Mesenchymal stem cell (in vitro differentiated cells and primary cell): Measurements from ENCODE around the gene MAGI3.

Experiments used
- DNase-seq: peaks from one replicate; pipeline ENCODE4 v3.0.0-alpha.2; 2013
- H2AFZ ChIP-seq: one replicate; pipeline ENCODE4 v1.6.1; 2013; ENCODE audit warnings: low read depth, mild to moderate bottlenecking, control low read depth, inconsistent platforms, low read length, moderate library complexity
- H2AK5ac ChIP-seq: 2 replicates; pipeline ENCODE4 v1.6.1; 2013; ENCODE audit warnings: low read length, moderate library complexity, mild to moderate bottlenecking, inconsistent platforms; ENCODE audit not compliant: severe bottlenecking
- H2BK120ac ChIP-seq: one replicate; pipeline ENCODE4 v1.6.1; 2013; ENCODE audit warnings: low read depth, mild to moderate bottlenecking, inconsistent platforms, low read length, moderate library complexity
- H2BK12ac ChIP-seq, 2 experiments: one replicate each; pipeline ENCODE4 v1.6.1; 2013; ENCODE audit warnings: inconsistent platforms in 2 of 2, low read length in 2 of 2, mild to moderate bottlenecking in 2 of 2, moderate library complexity in 2 of 2, control low read depth in 1 of 2
- H2BK15ac ChIP-seq: one replicate; pipeline ENCODE4 v1.6.1; 2013; ENCODE audit warnings: mild to moderate bottlenecking, low read depth, inconsistent platforms; ENCODE audit not compliant: poor library complexity, severe bottlenecking
- H2BK5ac ChIP-seq: 2 replicates; pipeline ENCODE4 v1.6.1; 2013; ENCODE audit warnings: low read depth, mild to moderate bottlenecking, low read length, control low read depth, inconsistent platforms; ENCODE audit not compliant: poor library complexity, severe bottlenecking
- H3K14ac ChIP-seq, 2 experiments: one replicate each; pipeline ENCODE4 v1.6.1; 2013; ENCODE audit warnings: inconsistent platforms in 2 of 2, low read length in 2 of 2, control low read depth in 1 of 2, mild to moderate bottlenecking in 1 of 2, moderate library complexity in 1 of 2
- H3K18ac ChIP-seq, 2 experiments: one replicate each; pipeline ENCODE4 v1.6.1; 2013; ENCODE audit warnings: inconsistent platforms in 2 of 2, low read length in 2 of 2, control low read depth in 1 of 2, low read depth in 1 of 2, mild to moderate bottlenecking in 1 of 2
- H3K23ac ChIP-seq, 2 experiments: one replicate each; pipeline ENCODE4 v1.6.1; 2013; ENCODE audit warnings: inconsistent platforms in 2 of 2, low read length in 2 of 2, mild to moderate bottlenecking in 2 of 2, moderate library complexity in 2 of 2, control low read depth in 1 of 2
- H3K27ac ChIP-seq: 2 replicates; pipeline ENCODE4 v1.5.1; 2013; ENCODE audit warnings: mild to moderate bottlenecking, moderate library complexity, low read length, control low read depth, inconsistent platforms; ENCODE audit not compliant: poor library complexity, severe bottlenecking
- H3K27me3 ChIP-seq, 2 experiments: 2 replicates each; pipeline versions ENCODE4 v1.6.1 to v1.7.0; 2013; ENCODE audit warnings: low read length in 2 of 2, mild to moderate bottlenecking in 2 of 2, moderate library complexity in 2 of 2, control low read depth in 1 of 2, inconsistent platforms in 1 of 2; ENCODE audit not compliant: control insufficient read depth in 1 of 2, insufficient read depth in 1 of 2
- H3K36me3 ChIP-seq, 2 experiments: 2 replicates each; pipeline versions ENCODE4 v1.6.1 to v1.7.0; 2013; ENCODE audit warnings: low read length in 2 of 2, control low read depth in 1 of 2, inconsistent platforms in 1 of 2, low read depth in 1 of 2, mild to moderate bottlenecking in 1 of 2; ENCODE audit not compliant: insufficient read depth in 2 of 2, control insufficient read depth in 1 of 2
- H3K4ac ChIP-seq, 2 experiments: one replicate each; pipeline ENCODE4 v1.6.1; 2013; ENCODE audit warnings: inconsistent platforms in 2 of 2, low read length in 2 of 2, mild to moderate bottlenecking in 2 of 2, moderate library complexity in 2 of 2, control low read depth in 1 of 2, low read depth in 1 of 2
- H3K4me1 ChIP-seq: 2 replicates; pipeline ENCODE4 v1.6.1; 2013; ENCODE audit warnings: low read depth, low read length, control low read depth; ENCODE audit not compliant: control insufficient read depth, insufficient read depth
- H3K4me2 ChIP-seq: 2 replicates; pipeline ENCODE4 v1.6.1; 2013; ENCODE audit warnings: low read length, mild to moderate bottlenecking, inconsistent platforms; ENCODE audit not compliant: poor library complexity, severe bottlenecking
- H3K4me3 ChIP-seq, 2 experiments: 2 replicates each; pipeline versions ENCODE4 v1.5.1 to v1.7.0; 2013; ENCODE audit warnings: low read length in 2 of 2, mild to moderate bottlenecking in 2 of 2, control low read depth in 1 of 2, low read depth in 1 of 2; ENCODE audit not compliant: insufficient read depth in 1 of 2
- H3K79me1 ChIP-seq: replicated peaks from 2 replicates; pipeline ENCODE4 v1.6.1; 2013; ENCODE audit warnings: mild to moderate bottlenecking, control low read depth, low read length, inconsistent platforms; ENCODE audit not compliant: poor library complexity, severe bottlenecking
- H3K9ac ChIP-seq: 2 replicates; pipeline ENCODE4 v1.7.0; 2013; ENCODE audit warnings: mild to moderate bottlenecking, low read length, moderate library complexity
- H3K9me3 ChIP-seq: 2 replicates; pipeline ENCODE4 v1.7.0; 2013; ENCODE audit warnings: mild to moderate bottlenecking, low read length; ENCODE audit not compliant: control insufficient read depth
- H4K8ac ChIP-seq: one replicate; pipeline ENCODE4 v1.6.1; 2013; ENCODE audit warnings: inconsistent platforms, mild to moderate bottlenecking, low read length, moderate library complexity
- H4K91ac ChIP-seq: one replicate; pipeline ENCODE4 v1.6.1; 2013; ENCODE audit warnings: mild to moderate bottlenecking, low read length, inconsistent platforms
- WGBS: methylation state at CpG from one replicate; pipeline ENCODE4 v1.1.7; 2013; ENCODE audit warnings: mixed read lengths; 5-methylcytosine and 5-hydroxymethylcytosine counted together

Gene MAGI3

GRCh38 chr1:113453771-113454083, 63.4 kb downstream of the MAGI3 start:
- Histone ChIP-seq H4K8ac (no peak overlapping the region), H3K14ac (no peak overlapping the region), H3K18ac (no peak overlapping the region), H3K23ac (no peak overlapping the region), H2AK5ac (no peak overlapping the region), H2BK5ac (no peak overlapping the region), H3K9ac (no peak overlapping the region), H3K36me3 (no peaks in the 10 kb centered on the region), H2AFZ (no peak overlapping the region), H3K9me3 (no peaks in the 10 kb centered on the region), H3K79me1 (peaks cover 11% of the 10 kb centered on the region), H3K4me3 (no peak overlapping the region), H2BK120ac (no peak overlapping the region), H2BK15ac (no peak overlapping the region), H3K4me1 (no peaks in the 10 kb centered on the region), H3K27ac (no peak overlapping the region), H4K91ac (no peak overlapping the region), H3K4me2 (no peak overlapping the region), H2BK12ac (no peak overlapping the region), H3K4ac (no peak overlapping the region), H3K27me3 (no peaks in the 10 kb centered on the region)
- WGBS, result no CpG with 5 or more reads among the region's 1 CpG
- no peak for DNase-seq

GRCh38 chr1:113455374-113455773, 65.1 kb downstream of the MAGI3 start:
- no CpG with 5 or more reads among the region's 1 CpG for WGBS

GRCh38 chr1:113456967-113457366, 66.7 kb downstream of the MAGI3 start:
- WGBS, result 6% methylated on average over 2 of the region's 2 CpGs
- Histone ChIP-seq H3K4me1 (no peaks in the 10 kb centered on the region), H2BK120ac (no peak overlapping the region), H2BK5ac (no peak overlapping the region), H3K9ac (peak overlapping the region; percentile 62), H3K4me3 (peak overlapping the region in 1 of 2 experiments; percentile 25), H3K4ac (no peak overlapping the region), H2BK12ac (no peak overlapping the region), H3K9me3 (no peaks in the 10 kb centered on the region), H3K23ac (no peak overlapping the region), H2BK15ac (no peak overlapping the region), H2AK5ac (no peak overlapping the region), H3K36me3 (no peaks in the 10 kb centered on the region), H4K8ac (no peak overlapping the region), H3K14ac (no peak overlapping the region), H2AFZ (no peak overlapping the region), H3K4me2 (no peak overlapping the region), H3K27me3 (no peaks in the 10 kb centered on the region), H3K27ac (peak overlapping the region; percentile 40), H3K79me1 (peaks cover 10% of the 10 kb centered on the region), H4K91ac (no peak overlapping the region), H3K18ac (no peak overlapping the region)
- peak; percentile 81 for DNase-seq

More at GRCh38 chr1:113455374-113455773, 65.1 kb downstream of the MAGI3 start:
- no peak overlapping the region for H3K4ac ChIP-seq
- no peak overlapping the region for H2AK5ac ChIP-seq
- no peak overlapping the region for H2BK15ac ChIP-seq
- no peaks in the 10 kb centered on the region for H3K9me3 ChIP-seq
- no peak overlapping the region for H2BK12ac ChIP-seq
- no peak overlapping the region for H3K18ac ChIP-seq
- H3K79me1 ChIP-seq, result peaks cover 10% of the 10 kb centered on the region
- no peak overlapping the region for H3K4me3 ChIP-seq
- no peak overlapping the region for H3K9ac ChIP-seq
- no peaks in the 10 kb centered on the region for H3K27me3 ChIP-seq
- H2AFZ ChIP-seq, result no peak overlapping the region
- no peaks in the 10 kb centered on the region for H3K4me1 ChIP-seq
- no peak overlapping the region for H3K14ac ChIP-seq
- H2BK120ac ChIP-seq, result no peak overlapping the region
- no peak overlapping the region for H3K27ac ChIP-seq
- H4K91ac ChIP-seq, result no peak overlapping the region
- no peak overlapping the region for H2BK5ac ChIP-seq
- no peak overlapping the region for H3K23ac ChIP-seq
- no peak overlapping the region for H3K4me2 ChIP-seq
- H3K36me3 ChIP-seq, result no peaks in the 10 kb centered on the region
- no peak overlapping the region for H4K8ac ChIP-seq
- DNase-seq, result no peak

GRCh38 chr1:113459279-113459678, 69.0 kb downstream of the MAGI3 start:
- Histone ChIP-seq H2BK120ac (no peak overlapping the region), H3K27ac (no peak overlapping the region), H2AK5ac (no peak overlapping the region), H3K14ac (no peak overlapping the region), H2BK15ac (no peak overlapping the region), H2BK12ac (no peak overlapping the region), H4K8ac (no peak overlapping the region), H3K9ac (no peak overlapping the region), H3K4me1 (no peaks in the 10 kb centered on the region), H3K18ac (no peak overlapping the region), H3K36me3 (no peaks in the 10 kb centered on the region), H3K4me2 (no peak overlapping the region), H3K27me3 (no peaks in the 10 kb centered on the region), H2AFZ (no peak overlapping the region), H2BK5ac (no peak overlapping the region), H3K4me3 (no peak overlapping the region), H4K91ac (no peak overlapping the region), H3K79me1 (peaks cover 9% of the 10 kb centered on the region), H3K4ac (no peak overlapping the region), H3K23ac (no peak overlapping the region), H3K9me3 (no peaks in the 10 kb centered on the region)
- no peak for DNase-seq
